Neutrophil (primary cell): ENCODE results near the gene RFTN1.

Source experiments
- H3K27ac ChIP-seq: fragments of 200-600 bp; sonication (generic); 2 replicates; pipeline ENCODE4 v1.5.1; 2016; ENCODE audit warnings: mild to moderate bottlenecking, moderate library complexity
- H3K27me3 ChIP-seq: fragments of 200-600 bp; sonication (generic); 2 replicates; pipeline ENCODE4 v1.6.0; 2016; ENCODE audit warnings: mild to moderate bottlenecking
- H3K36me3 ChIP-seq: fragments of 200-600 bp; sonication (generic); 2 replicates; pipeline ENCODE4 v1.5.1; 2017
- H3K4me1 ChIP-seq, 2 experiments: fragments of 200-600 bp in 1 of 2; sonication (generic) in 1 of 2; 1 replicate in 1 of 2; 2 replicates in 1 of 2; pipeline versions ENCODE4 v1.5.1 to v1.6.1; 2013 to 2016; ENCODE audit warnings: low read depth in 1 of 2, low read length in 1 of 2, mild to moderate bottlenecking in 1 of 2, moderate library complexity in 1 of 2; ENCODE audit not compliant: control insufficient read depth in 1 of 2, insufficient read depth in 1 of 2
- H3K4me3 ChIP-seq, 2 experiments: fragments of 200-600 bp in 1 of 2; sonication (generic) in 1 of 2; 1 replicate in 1 of 2; 2 replicates in 1 of 2; pipeline ENCODE4 v1.5.1; 2013 to 2016; ENCODE audit warnings: low read depth in 1 of 2, low read length in 1 of 2, mild to moderate bottlenecking in 1 of 2, moderate library complexity in 1 of 2
- H3K9me3 ChIP-seq: fragments of 200-600 bp; sonication (generic); 2 replicates; pipeline ENCODE4 v1.5.1; 2016
- CTCF ChIP-seq: fragments of 200-600 bp; sonication (generic); IDR thresholded peaks from 2 replicates; pipeline ENCODE4 v1.5.1; 2016; ENCODE audit warnings: antibody characterized with exemption

Gene RFTN1

DNA sequence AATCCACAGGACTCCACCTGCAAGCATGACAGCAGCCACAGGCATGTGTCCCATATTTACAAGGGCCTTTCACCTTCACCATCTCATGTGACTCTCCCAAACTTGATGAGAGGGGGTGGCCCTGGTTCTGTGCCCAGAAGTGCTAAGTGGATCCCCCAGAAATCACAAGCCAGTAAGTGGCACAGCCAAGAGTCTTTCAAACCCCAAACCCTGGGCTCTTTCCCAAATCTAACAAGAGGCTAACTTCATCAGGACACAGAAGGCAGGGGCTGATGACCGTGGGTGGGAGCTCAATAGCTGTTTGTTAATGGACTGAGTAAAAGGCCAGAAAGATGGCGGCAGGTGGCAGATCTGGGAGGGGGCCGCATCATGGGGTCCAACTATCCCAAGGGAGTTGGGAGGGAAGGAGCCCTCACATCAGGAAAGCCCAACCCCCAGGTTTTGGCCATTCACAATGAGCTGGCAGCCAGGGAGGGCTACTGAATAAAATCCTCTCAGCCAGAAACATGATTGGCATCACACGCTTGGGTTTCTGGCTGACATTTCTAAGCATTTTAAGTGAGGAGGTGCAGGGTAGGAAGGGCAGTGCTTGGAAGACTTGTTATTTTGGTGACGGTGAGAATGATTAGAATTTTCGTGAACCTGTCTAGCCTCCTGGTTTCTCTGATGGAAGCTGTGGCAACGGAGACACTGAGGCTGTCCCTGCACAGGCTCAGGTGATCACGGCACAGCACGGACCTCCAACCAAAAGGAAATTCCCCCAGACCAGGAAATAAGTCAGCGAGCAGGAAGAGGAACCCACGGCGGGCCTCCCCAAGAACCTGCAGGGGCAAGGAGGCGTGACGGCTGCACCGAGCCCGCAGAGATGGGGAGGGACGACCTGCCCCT is 139.2 kb downstream of the RFTN1 start:
- no peak overlapping the region for H3K4me3 ChIP-seq
- no peak overlapping the region for H3K27ac ChIP-seq
- H3K36me3 ChIP-seq, result no peaks in the 10 kb centered on the region
- no peaks in the 10 kb centered on the region for H3K4me1 ChIP-seq
- no peak for TF ChIP-seq CTCF
- no peaks in the 10 kb centered on the region for H3K9me3 ChIP-seq
- no peaks in the 10 kb centered on the region for H3K27me3 ChIP-seq

- no peak overlapping the region for H3K4me3 ChIP-seq
- H3K36me3 ChIP-seq, result no peaks in the 10 kb centered on the region
- TF ChIP-seq CTCF, result no peak
- no peak overlapping the region for H3K27ac ChIP-seq
- no peaks in the 10 kb centered on the region for H3K27me3 ChIP-seq
- no peaks in the 10 kb centered on the region for H3K9me3 ChIP-seq
- H3K4me1 ChIP-seq, result no peaks in the 10 kb centered on the region
These were observed 140.1 kb downstream of the RFTN1 start for GRCh38 chr3:16373341-16373946.

DNA sequence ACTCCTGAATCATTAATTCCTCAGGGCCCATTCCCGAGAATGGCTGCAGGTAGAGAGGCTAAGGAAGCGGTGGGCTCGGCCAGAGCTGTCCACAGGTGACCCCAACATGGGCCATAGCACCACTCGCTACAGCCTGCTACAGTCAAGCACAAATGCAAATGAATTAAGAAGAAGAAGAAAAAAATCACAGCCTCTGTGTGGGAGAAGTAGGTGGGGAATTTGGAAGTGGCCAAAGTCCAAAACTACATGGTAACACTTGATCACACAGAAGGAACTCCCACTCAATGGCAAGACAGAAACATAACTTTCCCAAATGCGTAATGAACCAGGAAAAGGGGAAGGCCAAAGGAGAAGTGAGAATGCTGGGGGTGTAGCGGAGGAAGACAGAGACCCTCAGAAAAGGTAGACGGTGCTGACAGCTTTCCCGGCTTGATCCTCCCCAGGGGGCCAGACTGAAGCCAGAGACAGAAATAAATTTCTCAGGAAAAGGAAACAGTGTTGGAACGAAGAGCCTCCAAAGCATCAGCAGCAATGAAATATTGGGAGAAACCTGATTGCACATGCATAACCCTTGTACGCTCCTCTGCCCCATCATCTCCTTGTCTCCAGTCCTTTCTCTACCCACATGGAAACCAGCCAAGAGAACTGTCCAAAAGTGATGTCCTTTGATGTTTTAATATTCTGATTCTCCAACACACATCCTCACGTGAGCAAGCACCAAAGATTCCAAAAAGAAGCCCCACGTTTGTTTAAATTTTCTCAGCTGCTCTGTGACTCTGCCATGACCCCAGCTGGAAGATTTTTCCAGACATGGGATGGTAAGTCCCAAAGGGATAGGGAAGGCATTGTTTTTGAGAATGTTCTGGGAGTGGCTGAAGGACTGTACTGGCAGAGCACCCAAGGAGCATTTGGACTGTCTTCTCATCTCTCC is 140.9 kb downstream of the RFTN1 start:
- Histone ChIP-seq H3K27ac (no peak overlapping the region), H3K4me1 (no peaks in the 10 kb centered on the region), H3K27me3 (no peaks in the 10 kb centered on the region), H3K9me3 (no peaks in the 10 kb centered on the region), H3K36me3 (no peaks in the 10 kb centered on the region), H3K4me3 (no peak overlapping the region)
- TF ChIP-seq CTCF, result no peak

- Histone ChIP-seq H3K27me3 (no peaks in the 10 kb centered on the region), H3K9me3 (no peaks in the 10 kb centered on the region), H3K36me3 (no peaks in the 10 kb centered on the region), H3K27ac (no peak overlapping the region), H3K4me1 (no peaks in the 10 kb centered on the region), H3K4me3 (no peak overlapping the region)
- no peak for TF ChIP-seq CTCF
These were observed 142.4 kb downstream of the RFTN1 start for GRCh38 chr3:16370872-16371740.

GRCh38 chr3:16370503-16370871 is 143.0 kb downstream of the RFTN1 start:
- H3K27ac ChIP-seq, result no peak overlapping the region
- H3K9me3 ChIP-seq, result no peaks in the 10 kb centered on the region
- TF ChIP-seq CTCF, result no peak

More at GRCh38 chr3:16370503-16370871, 143.0 kb downstream of the RFTN1 start:
- Histone ChIP-seq H3K27me3 (no peaks in the 10 kb centered on the region), H3K4me3 (no peak overlapping the region), H3K36me3 (no peaks in the 10 kb centered on the region), H3K4me1 (no peaks in the 10 kb centered on the region)
